ENCODE results near the gene SRPX.

The SRPX gene

DNA sequence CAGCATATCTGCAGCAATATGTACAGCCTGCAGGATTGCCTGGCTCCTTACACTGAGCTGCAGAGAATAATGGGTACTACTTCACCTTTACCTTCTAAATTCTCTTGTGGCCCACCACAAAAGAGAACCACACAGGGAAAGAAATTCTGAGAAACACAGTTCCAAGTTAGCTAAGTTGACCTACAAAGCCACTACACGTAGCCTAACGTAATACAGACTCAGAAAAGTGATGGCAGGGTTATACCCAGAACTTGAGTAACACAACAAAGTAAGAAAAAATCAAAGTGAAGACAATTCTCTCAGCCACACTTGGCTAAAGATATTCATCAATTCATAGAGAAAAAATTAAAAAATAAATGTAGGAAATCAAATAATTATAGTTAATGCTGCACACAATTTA lies 26.4 kb upstream of the SRPX start:
- no peak for DNase-seq (ENCODE audit: low read depth)
- TF ChIP-seq, protein P1, sequence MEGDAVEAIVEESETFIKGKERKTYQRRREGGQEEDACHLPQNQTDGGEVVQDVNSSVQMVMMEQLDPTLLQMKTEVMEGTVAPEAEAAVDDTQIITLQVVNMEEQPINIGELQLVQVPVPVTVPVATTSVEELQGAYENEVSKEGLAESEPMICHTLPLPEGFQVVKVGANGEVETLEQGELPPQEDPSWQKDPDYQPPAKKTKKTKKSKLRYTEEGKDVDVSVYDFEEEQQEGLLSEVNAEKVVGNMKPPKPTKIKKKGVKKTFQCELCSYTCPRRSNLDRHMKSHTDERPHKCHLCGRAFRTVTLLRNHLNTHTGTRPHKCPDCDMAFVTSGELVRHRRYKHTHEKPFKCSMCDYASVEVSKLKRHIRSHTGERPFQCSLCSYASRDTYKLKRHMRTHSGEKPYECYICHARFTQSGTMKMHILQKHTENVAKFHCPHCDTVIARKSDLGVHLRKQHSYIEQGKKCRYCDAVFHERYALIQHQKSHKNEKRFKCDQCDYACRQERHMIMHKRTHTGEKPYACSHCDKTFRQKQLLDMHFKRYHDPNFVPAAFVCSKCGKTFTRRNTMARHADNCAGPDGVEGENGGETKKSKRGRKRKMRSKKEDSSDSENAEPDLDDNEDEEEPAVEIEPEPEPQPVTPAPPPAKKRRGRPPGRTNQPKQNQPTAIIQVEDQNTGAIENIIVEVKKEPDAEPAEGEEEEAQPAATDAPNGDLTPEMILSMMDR (IDR thresholded peaks at IDR 0.05; ENCODE audit: insufficient read depth, low read depth, low read length, missing control alignments) = no peak

DNA sequence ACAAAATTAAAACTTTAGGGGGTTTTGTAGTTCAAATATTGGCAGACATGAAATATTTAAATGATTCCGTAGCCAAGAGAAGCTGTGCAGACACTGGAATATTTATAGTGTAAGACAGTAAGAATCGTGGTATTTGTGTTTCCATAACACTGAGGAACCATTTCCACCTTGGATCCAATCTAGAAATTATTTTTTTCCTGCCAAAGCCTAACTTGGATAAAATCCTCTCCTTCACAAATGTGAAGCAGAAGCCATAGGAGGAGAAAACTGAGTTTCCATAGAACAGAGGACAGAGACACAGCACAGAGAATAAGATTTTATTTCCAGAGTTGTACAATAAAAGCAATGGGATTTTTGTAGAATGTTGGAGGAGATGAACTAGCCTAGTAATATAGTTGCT lies 19.9 kb upstream of the SRPX start:
- DNase-seq (ENCODE audit: low read depth) = no peak
- TF ChIP-seq, protein P1 (IDR thresholded peaks at IDR 0.05; ENCODE audit: insufficient read depth, low read depth, low read length, missing control alignments) = no peak
- no peak overlapping the region for H3K4me3 ChIP-seq (ENCODE audit: low read depth, low read length)

More for the DNA sequence above, 26.4 kb upstream of the SRPX start:
- H3K4me3 ChIP-seq (ENCODE audit: low read depth, low read length) = no peak overlapping the region

DNA sequence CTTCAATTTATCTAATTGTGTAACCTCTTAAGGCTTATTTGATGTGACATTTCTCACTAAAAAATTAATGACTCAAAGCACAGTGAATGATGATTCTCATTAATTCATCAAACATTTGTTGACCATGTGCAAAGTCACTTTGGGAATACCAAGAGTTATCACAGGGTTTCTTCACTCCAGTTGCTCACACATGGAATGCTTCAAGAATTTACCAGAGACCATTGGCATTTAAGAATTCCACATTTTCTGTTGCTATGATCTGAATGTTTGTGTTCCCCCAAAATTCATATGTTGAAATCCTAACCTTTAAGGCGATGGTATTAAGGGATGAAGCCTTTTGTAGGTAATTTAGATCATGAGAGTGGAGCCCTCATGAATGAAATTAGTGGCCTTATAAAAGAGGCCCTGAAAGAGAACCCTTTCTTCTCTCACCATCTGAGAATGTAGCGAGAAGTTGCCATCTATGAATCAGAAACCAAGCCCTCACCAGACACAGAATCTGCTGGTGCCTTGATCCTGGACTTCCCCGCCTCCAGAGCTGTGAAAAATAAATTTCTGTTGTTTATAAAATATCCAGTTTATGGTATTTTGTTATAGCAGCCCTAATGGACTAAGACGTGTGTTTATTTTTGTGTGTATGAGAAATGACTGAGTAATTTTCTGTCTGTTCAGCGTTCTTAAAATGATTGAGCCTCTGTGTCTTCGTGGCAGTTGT lies 16.4 kb upstream of the SRPX start:
- no peak for DNase-seq (ENCODE audit: low read depth)
- TF ChIP-seq, protein P1 (IDR thresholded peaks at IDR 0.05; ENCODE audit: insufficient read depth, low read depth, low read length, missing control alignments) = no peak
- no peak overlapping the region for H3K4me3 ChIP-seq (ENCODE audit: low read depth, low read length)

DNA sequence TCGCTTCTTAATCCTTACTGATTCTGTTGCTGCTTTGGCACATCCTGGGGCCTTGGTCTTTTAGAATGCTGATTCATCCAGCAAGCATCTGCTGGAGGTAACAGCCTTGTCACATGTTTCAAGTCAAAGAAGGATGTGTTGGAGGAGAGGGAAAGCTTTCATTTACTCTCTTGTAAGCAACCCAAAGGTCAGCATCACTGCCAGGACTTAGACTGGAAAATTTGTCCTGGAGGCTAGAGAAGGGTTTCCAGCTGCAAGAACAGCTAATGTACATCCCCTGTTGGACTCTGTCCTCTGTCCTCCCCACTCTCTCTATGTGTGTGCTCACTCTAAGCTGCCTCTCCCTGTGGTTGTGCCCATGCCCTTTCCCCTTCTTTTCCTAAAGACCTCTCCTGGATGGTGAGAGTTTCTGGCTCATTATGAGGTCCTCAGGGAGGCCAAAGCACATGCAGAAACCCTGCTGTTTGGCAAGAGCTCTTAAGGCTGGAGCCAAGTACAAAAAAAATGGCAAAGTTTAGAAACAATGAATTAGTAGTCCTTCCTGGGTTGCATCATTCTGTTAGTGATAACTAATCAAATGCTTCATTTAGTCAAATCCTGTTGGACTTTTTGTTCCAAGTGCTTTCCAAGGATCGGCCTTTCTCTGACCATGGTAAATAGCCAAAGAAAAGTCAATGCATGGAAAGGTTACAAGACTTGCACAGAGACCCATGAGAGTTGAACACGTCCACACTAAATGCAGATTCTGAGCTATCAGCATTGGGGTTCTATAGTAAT lies 13.4 kb upstream of the SRPX start:
- DNase-seq (ENCODE audit: low read depth) = no peak
- TF ChIP-seq, protein P1 (IDR thresholded peaks at IDR 0.05; ENCODE audit: insufficient read depth, low read depth, low read length, missing control alignments) = no peak
- no peak overlapping the region for H3K4me3 ChIP-seq (ENCODE audit: low read depth, low read length)

DNA sequence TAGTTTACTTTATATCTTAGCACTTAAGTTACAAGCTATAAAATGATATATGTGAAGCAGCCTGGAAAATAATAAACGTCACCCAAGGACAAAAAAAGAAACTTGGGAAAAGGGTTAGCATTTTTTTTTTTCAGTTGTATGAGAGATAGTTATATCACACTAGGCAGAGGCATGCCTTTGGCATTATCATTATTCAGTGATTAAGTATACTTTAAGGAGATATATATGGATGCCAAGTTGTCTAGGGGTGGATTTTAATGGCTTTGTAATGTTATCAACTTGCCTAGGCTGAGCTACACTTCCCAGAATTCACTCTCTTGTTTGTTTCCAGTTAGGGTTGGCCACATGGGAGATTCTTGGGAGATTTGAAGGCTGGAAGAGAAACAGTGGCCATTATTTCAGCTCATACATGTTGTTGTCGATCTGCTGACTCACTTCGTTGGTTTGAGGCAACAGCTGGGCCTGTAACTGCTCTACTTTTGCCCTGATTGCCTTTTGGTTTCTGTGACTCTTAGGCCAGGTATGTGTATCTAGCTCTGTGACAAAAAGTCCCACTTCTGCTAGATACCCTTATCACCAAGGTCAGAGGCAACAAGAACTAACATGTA lies 11.5 kb upstream of the SRPX start:
- peak; percentile 10 for DNase-seq (ENCODE audit: low read depth)
- TF ChIP-seq, protein P1 (IDR thresholded peaks at IDR 0.05; ENCODE audit: insufficient read depth, low read depth, low read length, missing control alignments) = no peak

DNA sequence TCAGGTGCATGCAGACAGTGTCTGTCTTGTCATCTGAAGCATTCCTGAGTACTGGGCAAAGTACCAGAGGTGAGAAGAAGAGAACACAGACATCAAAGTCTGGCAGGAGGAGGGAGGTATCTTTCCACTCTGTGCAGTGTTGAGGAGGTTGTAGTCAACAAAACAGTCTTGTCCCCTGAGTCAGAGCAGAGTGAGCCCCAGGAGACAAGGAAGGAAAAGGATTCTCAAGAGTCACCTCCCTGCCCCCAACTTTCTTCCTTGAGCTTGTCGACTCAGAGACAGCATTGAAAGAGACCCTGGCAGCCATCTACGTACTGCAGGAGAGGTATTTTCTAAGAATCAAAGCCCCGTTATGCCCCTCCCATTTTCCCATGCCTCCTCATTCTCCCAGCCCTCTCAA lies 4.4 kb upstream of the SRPX start:
- no peak overlapping the region for H3K4me3 ChIP-seq (ENCODE audit: low read depth, low read length)
- TF ChIP-seq, protein P1 (IDR thresholded peaks at IDR 0.05; ENCODE audit: insufficient read depth, low read depth, low read length, missing control alignments) = no peak
- no peak for DNase-seq (ENCODE audit: low read depth)

More for the DNA sequence above, 11.5 kb upstream of the SRPX start:
- no peak overlapping the region for H3K4me3 ChIP-seq (ENCODE audit: low read depth, low read length)
